ENCODE results near the gene MYOC. TPM values are rescaled to one million over a fixed set of nuclear protein-coding genes. Genes with fewer than 3 reads are reported as not detected.

MYOC gene
- total RNA-seq, 1 experiment from 2014 or later, result not detected

DNA sequence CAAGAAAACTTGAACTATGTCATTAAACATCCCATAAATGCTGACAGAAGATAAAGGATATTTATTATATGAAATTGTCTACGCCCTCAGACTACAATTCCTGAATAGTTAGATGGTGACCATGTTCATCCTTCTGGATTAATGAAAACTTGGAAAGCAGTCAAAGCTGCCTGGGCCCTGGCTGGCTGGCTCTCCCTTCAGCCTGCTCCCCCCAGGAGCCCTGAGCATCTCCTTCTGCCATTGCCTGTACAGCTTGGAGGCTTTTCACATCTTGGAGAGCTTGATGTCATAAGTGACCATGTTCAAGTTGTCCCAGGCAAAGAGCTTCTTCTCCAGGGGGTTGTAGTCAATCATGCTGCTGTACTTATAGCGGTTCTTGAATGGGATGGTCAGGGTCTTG lies 16.8 kb downstream of the MYOC start:
- Histone ChIP-seq H3K27me3 (ENCODE audit: control insufficient read depth, insufficient read depth, low read length) (no peaks in the 10 kb centered on the region), H3K36me3 (ENCODE audit: control insufficient read depth, insufficient read depth, low read length) (no peaks in the 10 kb centered on the region), H3K4me3 (ENCODE audit: low read depth in 2 of 2, low read length in 2 of 2) (no peak overlapping the region), H3K27ac (ENCODE audit: low read length) (no peak overlapping the region), H3K9me3 (ENCODE audit: control insufficient read depth, insufficient read depth, low read depth, low read length) (no peaks in the 10 kb centered on the region), H3K4me1 (ENCODE audit: control insufficient read depth, insufficient read depth, low read length) (no peaks in the 10 kb centered on the region)
- DNase-seq (ENCODE audit: low read depth, low spot score) (no peak), ATAC-seq (no peak)
- intact Hi-C loops (cut with micrococcal nuclease; ENCODE audit: unreplicated experiment) (no loop called here), in situ Hi-C loops (cut with HindIII; ENCODE audit: low pct_unique_long_range_greater_than_20kb, low sequenced_read_pairs) (no loop called here)
- no TSS peak for BruUV-seq (replicated peaks)
- ChIA-PET POLR2A (no interaction called here), CTCF (no interaction called here)
- no peak for TF ChIP-seq TCF7L2 (IDR thresholded peaks at IDR 0.05; ENCODE audit: low read depth, low read length)
- TF ChIP-seq, protein P1, sequence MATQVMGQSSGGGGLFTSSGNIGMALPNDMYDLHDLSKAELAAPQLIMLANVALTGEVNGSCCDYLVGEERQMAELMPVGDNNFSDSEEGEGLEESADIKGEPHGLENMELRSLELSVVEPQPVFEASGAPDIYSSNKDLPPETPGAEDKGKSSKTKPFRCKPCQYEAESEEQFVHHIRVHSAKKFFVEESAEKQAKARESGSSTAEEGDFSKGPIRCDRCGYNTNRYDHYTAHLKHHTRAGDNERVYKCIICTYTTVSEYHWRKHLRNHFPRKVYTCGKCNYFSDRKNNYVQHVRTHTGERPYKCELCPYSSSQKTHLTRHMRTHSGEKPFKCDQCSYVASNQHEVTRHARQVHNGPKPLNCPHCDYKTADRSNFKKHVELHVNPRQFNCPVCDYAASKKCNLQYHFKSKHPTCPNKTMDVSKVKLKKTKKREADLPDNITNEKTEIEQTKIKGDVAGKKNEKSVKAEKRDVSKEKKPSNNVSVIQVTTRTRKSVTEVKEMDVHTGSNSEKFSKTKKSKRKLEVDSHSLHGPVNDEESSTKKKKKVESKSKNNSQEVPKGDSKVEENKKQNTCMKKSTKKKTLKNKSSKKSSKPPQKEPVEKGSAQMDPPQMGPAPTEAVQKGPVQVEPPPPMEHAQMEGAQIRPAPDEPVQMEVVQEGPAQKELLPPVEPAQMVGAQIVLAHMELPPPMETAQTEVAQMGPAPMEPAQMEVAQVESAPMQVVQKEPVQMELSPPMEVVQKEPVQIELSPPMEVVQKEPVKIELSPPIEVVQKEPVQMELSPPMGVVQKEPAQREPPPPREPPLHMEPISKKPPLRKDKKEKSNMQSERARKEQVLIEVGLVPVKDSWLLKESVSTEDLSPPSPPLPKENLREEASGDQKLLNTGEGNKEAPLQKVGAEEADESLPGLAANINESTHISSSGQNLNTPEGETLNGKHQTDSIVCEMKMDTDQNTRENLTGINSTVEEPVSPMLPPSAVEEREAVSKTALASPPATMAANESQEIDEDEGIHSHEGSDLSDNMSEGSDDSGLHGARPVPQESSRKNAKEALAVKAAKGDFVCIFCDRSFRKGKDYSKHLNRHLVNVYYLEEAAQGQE (IDR thresholded peaks at IDR 0.05; ENCODE audit: insufficient read depth in 1 of 2, low read depth in 2 of 2, low read length in 1 of 2), result no peak
- TF ChIP-seq SIN3A (IDR thresholded peaks at IDR 0.05; ENCODE audit: borderline replicate concordance, insufficient read depth, low read depth, low read length), result no peak
- no peak for TF ChIP-seq POLR2AphosphoS5 (IDR thresholded peaks at IDR 0.05; ENCODE audit: low read depth, low read length)
- TF ChIP-seq, protein P2, sequence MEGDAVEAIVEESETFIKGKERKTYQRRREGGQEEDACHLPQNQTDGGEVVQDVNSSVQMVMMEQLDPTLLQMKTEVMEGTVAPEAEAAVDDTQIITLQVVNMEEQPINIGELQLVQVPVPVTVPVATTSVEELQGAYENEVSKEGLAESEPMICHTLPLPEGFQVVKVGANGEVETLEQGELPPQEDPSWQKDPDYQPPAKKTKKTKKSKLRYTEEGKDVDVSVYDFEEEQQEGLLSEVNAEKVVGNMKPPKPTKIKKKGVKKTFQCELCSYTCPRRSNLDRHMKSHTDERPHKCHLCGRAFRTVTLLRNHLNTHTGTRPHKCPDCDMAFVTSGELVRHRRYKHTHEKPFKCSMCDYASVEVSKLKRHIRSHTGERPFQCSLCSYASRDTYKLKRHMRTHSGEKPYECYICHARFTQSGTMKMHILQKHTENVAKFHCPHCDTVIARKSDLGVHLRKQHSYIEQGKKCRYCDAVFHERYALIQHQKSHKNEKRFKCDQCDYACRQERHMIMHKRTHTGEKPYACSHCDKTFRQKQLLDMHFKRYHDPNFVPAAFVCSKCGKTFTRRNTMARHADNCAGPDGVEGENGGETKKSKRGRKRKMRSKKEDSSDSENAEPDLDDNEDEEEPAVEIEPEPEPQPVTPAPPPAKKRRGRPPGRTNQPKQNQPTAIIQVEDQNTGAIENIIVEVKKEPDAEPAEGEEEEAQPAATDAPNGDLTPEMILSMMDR (IDR thresholded peaks at IDR 0.05), result no peak

DNA sequence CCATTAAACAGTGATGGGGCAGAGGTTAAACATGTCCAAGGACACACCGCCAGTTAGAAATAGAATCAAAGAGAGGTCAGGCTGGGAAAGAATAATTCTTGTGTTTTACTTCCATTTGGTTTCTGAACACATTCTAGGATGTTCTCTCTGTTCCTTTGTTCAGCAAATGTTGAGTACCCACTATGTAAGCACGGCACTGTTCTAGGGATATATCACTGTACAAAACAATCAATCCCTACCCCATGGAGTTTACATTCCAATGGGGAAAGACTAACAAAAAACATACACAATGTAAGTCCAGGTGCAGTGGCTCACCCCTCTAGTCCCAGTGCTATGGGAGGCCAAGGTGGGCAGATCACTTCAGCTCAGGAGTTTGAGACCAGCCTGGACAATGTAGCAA lies 24.3 kb downstream of the MYOC start:
- ChIA-PET CTCF (no interaction called here), POLR2A (no interaction called here)
- no peak for ATAC-seq
- Histone ChIP-seq H3K4me3 (ENCODE audit: low read depth in 2 of 2, low read length in 2 of 2) (no peak overlapping the region), H3K27me3 (ENCODE audit: control insufficient read depth, insufficient read depth, low read length) (no peaks in the 10 kb centered on the region), H3K9me3 (ENCODE audit: control insufficient read depth, insufficient read depth, low read depth, low read length) (no peaks in the 10 kb centered on the region), H3K36me3 (ENCODE audit: control insufficient read depth, insufficient read depth, low read length) (no peaks in the 10 kb centered on the region), H3K4me1 (ENCODE audit: control insufficient read depth, insufficient read depth, low read length) (no peaks in the 10 kb centered on the region), H3K27ac (ENCODE audit: low read length) (no peak overlapping the region)
- DNase-seq (ENCODE audit: low read depth, low spot score), result no peak
- intact Hi-C loops (cut with micrococcal nuclease; ENCODE audit: unreplicated experiment), result no loop called here
- no TSS peak for BruUV-seq (replicated peaks)
- TF ChIP-seq, protein P1 (IDR thresholded peaks at IDR 0.05; ENCODE audit: insufficient read depth in 1 of 2, low read depth in 2 of 2, low read length in 1 of 2), result no peak
- no peak for TF ChIP-seq POLR2AphosphoS5 (IDR thresholded peaks at IDR 0.05; ENCODE audit: low read depth, low read length)
- TF ChIP-seq, protein P2 (IDR thresholded peaks at IDR 0.05), result no peak
- no peak for TF ChIP-seq SIN3A (IDR thresholded peaks at IDR 0.05; ENCODE audit: borderline replicate concordance, insufficient read depth, low read depth, low read length)
- no peak for TF ChIP-seq TCF7L2 (IDR thresholded peaks at IDR 0.05; ENCODE audit: low read depth, low read length)
- in situ Hi-C loops (cut with HindIII; ENCODE audit: low pct_unique_long_range_greater_than_20kb, low sequenced_read_pairs), result no loop called here
